Measurements from ENCODE around the gene HOXB4. TPM values are rescaled to one million over a fixed set of nuclear protein-coding genes. Genes with fewer than 3 reads are reported as not detected.

The HOXB4 gene
- total RNA-seq, 1 experiment from 2014 or later = not detected

DNA sequence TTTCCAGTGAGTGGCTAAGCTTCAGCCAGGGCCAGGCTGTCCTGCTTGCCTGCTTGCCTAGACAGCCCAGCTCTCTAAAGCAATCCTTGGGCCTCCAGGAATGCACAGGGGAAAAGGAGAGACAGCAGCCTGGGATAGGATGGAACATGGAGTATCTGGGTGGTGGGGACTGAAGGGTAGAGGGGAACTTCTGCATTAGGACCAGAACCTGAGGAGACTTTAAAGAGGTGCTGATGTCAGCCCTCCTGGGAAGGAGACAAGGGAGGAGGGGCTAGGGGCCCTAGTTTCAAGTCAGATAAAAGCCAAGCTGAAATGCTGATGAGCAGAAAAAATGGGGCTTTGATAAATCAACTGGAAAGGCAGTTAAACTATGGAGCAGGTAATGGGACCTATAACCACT lies 30.9 kb upstream of the HOXB4 start:
- DNase-seq = no peak
- H3K23ac ChIP-seq (ENCODE audit: insufficient read length, low read depth, low read length) = no peak overlapping the region
- peaks cover 96% of the 10 kb centered on the region for H3K27me3 ChIP-seq (ENCODE audit: insufficient read depth, low read length)
- no peak overlapping the region for H3K56ac ChIP-seq (ENCODE audit: insufficient read length, low read depth, low read length)
- H2BK120ac ChIP-seq (ENCODE audit: low read depth, low read length, poor library complexity, severe bottlenecking) = no peak overlapping the region
- no peak overlapping the region for H4K8ac ChIP-seq (replicated peaks; ENCODE audit: insufficient read length, low read depth, low read length)
- no peak overlapping the region for H4K91ac ChIP-seq (ENCODE audit: insufficient read length, low read depth, low read length)
- H3T11ph ChIP-seq (ENCODE audit: low read length) = no peak overlapping the region
- no peak overlapping the region for H3K4ac ChIP-seq (ENCODE audit: low read depth, low read length)
- TF ChIP-seq, protein P1, sequence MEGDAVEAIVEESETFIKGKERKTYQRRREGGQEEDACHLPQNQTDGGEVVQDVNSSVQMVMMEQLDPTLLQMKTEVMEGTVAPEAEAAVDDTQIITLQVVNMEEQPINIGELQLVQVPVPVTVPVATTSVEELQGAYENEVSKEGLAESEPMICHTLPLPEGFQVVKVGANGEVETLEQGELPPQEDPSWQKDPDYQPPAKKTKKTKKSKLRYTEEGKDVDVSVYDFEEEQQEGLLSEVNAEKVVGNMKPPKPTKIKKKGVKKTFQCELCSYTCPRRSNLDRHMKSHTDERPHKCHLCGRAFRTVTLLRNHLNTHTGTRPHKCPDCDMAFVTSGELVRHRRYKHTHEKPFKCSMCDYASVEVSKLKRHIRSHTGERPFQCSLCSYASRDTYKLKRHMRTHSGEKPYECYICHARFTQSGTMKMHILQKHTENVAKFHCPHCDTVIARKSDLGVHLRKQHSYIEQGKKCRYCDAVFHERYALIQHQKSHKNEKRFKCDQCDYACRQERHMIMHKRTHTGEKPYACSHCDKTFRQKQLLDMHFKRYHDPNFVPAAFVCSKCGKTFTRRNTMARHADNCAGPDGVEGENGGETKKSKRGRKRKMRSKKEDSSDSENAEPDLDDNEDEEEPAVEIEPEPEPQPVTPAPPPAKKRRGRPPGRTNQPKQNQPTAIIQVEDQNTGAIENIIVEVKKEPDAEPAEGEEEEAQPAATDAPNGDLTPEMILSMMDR (conservative IDR thresholded peaks at IDR 0.05) = no peak
- Mint-ChIP-seq H3K36me3 (ENCODE audit: insufficient read depth in 1 of 3, low read depth in 3 of 3) (no peaks in the 10 kb centered on the region; a peak in 1 of 7 replicates), H3K9me3 (peaks cover 9 to 16% of the 10 kb centered on the region in 2 experiments), H3K4me1 (peaks cover 12 to 25% of the 10 kb centered on the region in 2 experiments), H3K27me3 (ENCODE audit: low read depth) (peaks cover 100% of the 10 kb centered on the region), H3K27ac (no peak overlapping the region), H3K4me3 (no peak overlapping the region)
- no peaks in the 10 kb centered on the region for H3K4me1 ChIP-seq (ENCODE audit: insufficient read depth, low read length)
- H3K27ac ChIP-seq (ENCODE audit: insufficient read length, low read depth, low read length) = no peak overlapping the region
- no peak overlapping the region for H3K18ac ChIP-seq (ENCODE audit: insufficient read length, low read depth, low read length)
- H2BK5ac ChIP-seq (ENCODE audit: insufficient read length, low read length) = no peak overlapping the region
- no peak overlapping the region for H2BK15ac ChIP-seq (ENCODE audit: low read depth, low read length)
- H3K9ac ChIP-seq (ENCODE audit: extremely low read depth, insufficient read length, low read length) = no peak overlapping the region
- H4K5ac ChIP-seq (ENCODE audit: insufficient read length, low read depth, low read length) = no peak overlapping the region
- no peak overlapping the region for H3K4me2 ChIP-seq (ENCODE audit: insufficient read depth, insufficient read length, low read length)
- H3K9me3 ChIP-seq (ENCODE audit: control insufficient read depth, low read depth, low read length) = no peaks in the 10 kb centered on the region
- H3K79me2 ChIP-seq (ENCODE audit: insufficient read depth, low read length) = no peaks in the 10 kb centered on the region
- H3K79me1 ChIP-seq (ENCODE audit: insufficient read depth, low read depth, low read length, poor library complexity, severe bottlenecking) = no peaks in the 10 kb centered on the region
- no peak overlapping the region for H2AFZ ChIP-seq (ENCODE audit: low read length)
- H2BK20ac ChIP-seq (ENCODE audit: low read depth, low read length, poor library complexity, severe bottlenecking) = no peak overlapping the region
- H3K14ac ChIP-seq (ENCODE audit: insufficient read depth, low read length) = no peak overlapping the region
- peaks cover 5% of the 10 kb centered on the region for H3K23me2 ChIP-seq (ENCODE audit: insufficient read length, low read depth, low read length, poor library complexity, severe bottlenecking)
- no peak overlapping the region for H2BK12ac ChIP-seq (ENCODE audit: insufficient read length, low read depth, low read length)
- no peaks in the 10 kb centered on the region for H4K20me1 ChIP-seq (ENCODE audit: control insufficient read depth, insufficient read depth, insufficient read length)
- no peak overlapping the region for H2AK5ac ChIP-seq (ENCODE audit: insufficient read length, low read length)

Measured in H9 (cell line).